Endodermal cell (in vitro differentiated cells): ENCODE results near the gene PPIL6. TPM values are rescaled to one million over a fixed set of nuclear protein-coding genes. Genes with fewer than 3 reads are reported as not detected.

ENCODE experiments used
- DNase-seq: peaks from one replicate; pipeline ENCODE4 v3.0.0-alpha.2; 2017
- H3K27ac ChIP-seq: 2 replicates; pipeline ENCODE4 v1.5.1; 2013; ENCODE audit warnings: mild to moderate bottlenecking, low read depth, low read length, moderate library complexity
- H3K27me3 ChIP-seq: 2 replicates; pipeline ENCODE4 v1.6.1; 2013; ENCODE audit warnings: mild to moderate bottlenecking, low read length, moderate library complexity; ENCODE audit not compliant: insufficient read depth, control insufficient read depth, poor library complexity, severe bottlenecking
- H3K36me3 ChIP-seq: 2 replicates; pipeline ENCODE4 v1.7.0; 2013; ENCODE audit warnings: mild to moderate bottlenecking, low read length, moderate library complexity; ENCODE audit not compliant: control insufficient read depth, insufficient read depth
- H3K4me1 ChIP-seq: one replicate; pipeline ENCODE4 v1.7.0; 2013; ENCODE audit warnings: low read length; ENCODE audit not compliant: control insufficient read depth, insufficient read depth
- H3K4me3 ChIP-seq: 2 replicates; pipeline ENCODE4 v1.5.1; 2013; ENCODE audit warnings: mild to moderate bottlenecking, low read length, moderate library complexity
- H3K9ac ChIP-seq: 2 replicates; pipeline ENCODE4 v1.6.1; 2013; ENCODE audit warnings: mild to moderate bottlenecking, low read length, moderate library complexity; ENCODE audit not compliant: poor library complexity, severe bottlenecking; ENCODE audit errors: extremely low read depth
- H3K9me3 ChIP-seq: 2 replicates; pipeline ENCODE4 v1.6.1; 2013; ENCODE audit warnings: mild to moderate bottlenecking, low read length, moderate library complexity; ENCODE audit not compliant: control insufficient read depth
- H3K27ac Mint-ChIP-seq: 2 replicates; pipeline ENCODE4 v1.8.0; 2020; ENCODE audit warnings: mixed read lengths
- H3K27me3 Mint-ChIP-seq: 2 replicates; pipeline ENCODE4 v1.8.0; 2021; ENCODE audit warnings: mild to moderate bottlenecking, mixed read lengths; ENCODE audit not compliant: insufficient read depth
- H3K36me3 Mint-ChIP-seq: 2 replicates; pipeline ENCODE4 v1.8.0; 2020; ENCODE audit warnings: low read depth, mixed read lengths
- H3K4me1 Mint-ChIP-seq: 2 replicates; pipeline ENCODE4 v1.8.0; 2020; ENCODE audit warnings: mixed read lengths
- H3K4me3 Mint-ChIP-seq: 2 replicates; pipeline ENCODE4 v1.8.0; 2020; ENCODE audit warnings: mild to moderate bottlenecking, moderate library complexity, mixed read lengths
- H3K9me3 Mint-ChIP-seq: 2 replicates; pipeline ENCODE4 v1.8.0; 2020; ENCODE audit warnings: mild to moderate bottlenecking, mixed read lengths
- CTCF ChIP-seq: fragments of 200-600 bp; sonication (generic); conservative IDR thresholded peaks from 2 replicates; pipeline ENCODE4 v1.5.0; 2021; ENCODE audit warnings: antibody characterized with exemption, mild to moderate bottlenecking
- WGBS, 2 experiments: methylation state at CpG; one replicate each; pipeline versions ENCODE4 v1.1.5 to v1.1.7; 2013; ENCODE audit warnings: missing lambda C conversion rate in 2 of 2, mixed read lengths in 1 of 2; ENCODE audit not compliant: insufficient coverage in 1 of 2, insufficient read length in 1 of 2; 5-methylcytosine and 5-hydroxymethylcytosine counted together
- total RNA-seq, 2 donors: library from RNA; stranded (reverse); fragmentation: NEBNext Ultra II Directional in 1 of 2; extraction: Animal tissue kit (Norgen Biotek cat#: 25700) in 1 of 2; gene quantifications; 2 replicates in 1 of 2; 3 replicates in 1 of 2; pipeline ENCODE4 v1.2.1, GENCODE V29; 2021

PPIL6 gene
- total RNA-seq, 2 donors from 2014 or later, result 2.2 to 2.9 TPM

DNA sequence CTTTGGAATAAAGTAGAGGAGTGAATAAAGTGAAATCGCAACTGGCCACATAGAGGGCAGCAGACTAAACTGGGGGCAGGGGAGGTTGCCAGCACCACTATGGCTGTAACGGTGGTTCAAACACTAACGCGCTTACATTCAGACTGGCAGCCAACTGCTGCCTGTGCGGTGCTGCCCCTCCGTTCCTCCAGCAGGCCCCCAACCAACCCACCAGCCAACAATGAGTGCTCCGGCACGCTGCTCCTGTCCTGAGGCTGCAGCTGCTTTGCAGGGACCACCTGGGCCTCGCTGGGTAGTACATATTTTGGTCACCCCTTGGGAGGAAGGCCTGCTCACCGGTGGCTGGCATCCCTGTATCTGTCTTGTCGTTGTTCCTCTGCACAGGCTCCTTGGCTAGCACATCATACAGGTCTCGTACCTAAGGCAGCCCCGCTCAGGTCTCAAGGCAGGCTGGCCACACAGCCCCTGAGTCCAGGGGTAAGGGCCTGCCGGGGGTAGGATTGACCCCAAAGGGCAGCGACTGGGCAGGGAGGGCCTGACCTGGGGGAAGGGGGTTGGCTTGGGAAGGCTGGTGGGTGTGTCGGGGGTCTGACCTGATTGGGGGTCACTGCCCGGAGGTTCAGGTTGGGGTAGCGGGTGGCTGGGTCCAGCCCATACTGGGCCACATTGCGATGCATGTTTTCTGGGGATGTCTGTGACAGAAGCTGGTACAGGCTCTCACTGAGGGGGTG lies 8.8 kb upstream of the PPIL6 start:
- no peak overlapping the region for H3K9ac ChIP-seq
- no peaks in the 10 kb centered on the region for H3K9me3 ChIP-seq
- H3K4me3 ChIP-seq, result no peak overlapping the region
- 93 to 95% methylated on average over 8 to 19 of the region's 19 CpGs for WGBS, 2 experiments
- no peak overlapping the region for H3K4me3 Mint-ChIP-seq
- H3K9me3 Mint-ChIP-seq, result no peaks in the 10 kb centered on the region
- peaks cover 8% of the 10 kb centered on the region for H3K27me3 Mint-ChIP-seq
- peaks cover 14% of the 10 kb centered on the region for H3K36me3 Mint-ChIP-seq
- H3K27me3 ChIP-seq, result peaks cover 5% of the 10 kb centered on the region
- no peaks in the 10 kb centered on the region for H3K4me1 ChIP-seq
- TF ChIP-seq CTCF, result no peak
- no peak overlapping the region for H3K27ac Mint-ChIP-seq
- no peaks in the 10 kb centered on the region for H3K4me1 Mint-ChIP-seq
- H3K27ac ChIP-seq, result no peak overlapping the region
- H3K36me3 ChIP-seq, result peaks cover 16% of the 10 kb centered on the region
- DNase-seq, result no peak

DNA sequence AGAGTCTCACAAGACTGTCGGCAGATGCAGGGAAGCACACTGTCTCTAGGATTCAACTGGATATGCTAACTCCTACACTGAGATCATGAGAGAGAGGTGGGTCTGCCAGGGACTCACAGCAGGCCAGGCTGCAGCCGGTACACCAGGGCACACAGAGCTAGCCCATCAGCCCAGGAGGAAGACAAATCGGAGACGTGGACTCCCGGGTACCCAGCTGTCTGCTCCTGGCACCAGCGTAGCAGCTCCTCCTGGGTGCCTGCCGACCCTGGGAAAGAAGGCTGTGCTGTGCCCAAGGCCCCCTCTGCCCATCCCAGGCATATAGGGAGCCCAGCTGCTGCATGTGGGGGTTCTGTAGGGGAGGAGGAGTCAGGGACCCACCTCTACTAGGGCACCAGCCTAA lies 8.2 kb upstream of the PPIL6 start:
- Mint-ChIP-seq H3K9me3 (no peaks in the 10 kb centered on the region), H3K27me3 (peaks cover 3% of the 10 kb centered on the region), H3K36me3 (peaks cover 15% of the 10 kb centered on the region), H3K27ac (no peak overlapping the region), H3K4me1 (no peaks in the 10 kb centered on the region), H3K4me3 (no peak overlapping the region)
- no peak overlapping the region for H3K4me3 ChIP-seq
- H3K36me3 ChIP-seq, result peaks cover 22% of the 10 kb centered on the region
- H3K27me3 ChIP-seq, result no peaks in the 10 kb centered on the region
- H3K9me3 ChIP-seq, result no peaks in the 10 kb centered on the region
- H3K4me1 ChIP-seq, result no peaks in the 10 kb centered on the region
- 90 to 94% methylated on average over 5 to 7 of the region's 7 CpGs for WGBS, 2 experiments
- TF ChIP-seq CTCF, result no peak
- DNase-seq, result no peak
- H3K27ac ChIP-seq, result no peak overlapping the region
- no peak overlapping the region for H3K9ac ChIP-seq

- 80 to 94% methylated on average over 1 to 7 of the region's 8 CpGs for WGBS, 2 experiments
- Mint-ChIP-seq H3K36me3 (peaks cover 20% of the 10 kb centered on the region), H3K9me3 (no peaks in the 10 kb centered on the region), H3K4me3 (no peak overlapping the region), H3K27me3 (no peaks in the 10 kb centered on the region), H3K27ac (no peak overlapping the region), H3K4me1 (no peaks in the 10 kb centered on the region)
- Histone ChIP-seq H3K9me3 (no peaks in the 10 kb centered on the region), H3K27me3 (no peaks in the 10 kb centered on the region), H3K36me3 (peaks cover 28% of the 10 kb centered on the region), H3K4me3 (no peak overlapping the region), H3K9ac (no peak overlapping the region), H3K4me1 (no peaks in the 10 kb centered on the region), H3K27ac (no peak overlapping the region)
- no peak for TF ChIP-seq CTCF
- no peak for DNase-seq
Observed at GRCh38 chr6:109447878-109448555, 7.6 kb upstream of the PPIL6 start.
